Activated CD4-positive, alpha-beta T cell treated with anti-CD3 and anti-CD28 coated beads, Interleukin-2, Interleukin-6, amounts not matched to agents 100 ng/mL and 50 ng/mL, durations not matched to agents 16 hours and 8 hours (primary cell): ENCODE measurements around the gene ODAD3.

Experiments
- DNase-seq: peaks from one replicate; pipeline ENCODE4 v3.0.0-alpha.2; 2020

Gene ODAD3

GRCh38 chr19:11373885-11374432, 61.0 kb downstream of the ODAD3 start:
- no peak for DNase-seq

GRCh38 chr19:11373166-11373884, 61.6 kb downstream of the ODAD3 start:
- no peak for DNase-seq

GRCh38 chr19:11370744-11371143, 64.2 kb downstream of the ODAD3 start:
- DNase-seq, result no peak
